Smooth muscle cell (in vitro differentiated cells): ENCODE measurements around the gene GFRA1. TPM values are rescaled to one million over a fixed set of nuclear protein-coding genes. Genes with fewer than 3 reads are reported as not detected.

Experiments
- DNase-seq: peaks from one replicate; lab custom pipeline; 2025; ENCODE audit not compliant: unreplicated experiment; lab: John Stamatoyannopoulos, UW
- H2AFZ ChIP-seq: fragments of 200-600 bp; sonication (generic); 2 replicates; pipeline ENCODE4 v1.6.0; 2016; ENCODE audit warnings: antibody characterized with exemption, low read depth, mild to moderate bottlenecking
- H3F3A ChIP-seq: fragments of 200-600 bp; sonication (generic); 2 replicates; pipeline ENCODE4 v1.6.0; 2017; ENCODE audit warnings: antibody characterized with exemption, low read depth
- H3K27ac ChIP-seq: fragments of 200-600 bp; sonication (generic); 2 replicates; pipeline ENCODE4 v1.5.1; 2016; ENCODE audit warnings: low read depth, mild to moderate bottlenecking
- H3K27me3 ChIP-seq: fragments of 200-600 bp; sonication (generic); 2 replicates; pipeline ENCODE4 v1.6.1; 2016; ENCODE audit warnings: low read depth, mild to moderate bottlenecking
- H3K36me3 ChIP-seq: fragments of 200-600 bp; sonication (generic); 2 replicates; pipeline ENCODE4 v1.5.1; 2016; ENCODE audit warnings: low read depth
- H3K4me1 ChIP-seq: fragments of 200-600 bp; sonication (generic); 2 replicates; pipeline ENCODE4 v1.5.1; 2016; ENCODE audit warnings: low read depth
- H3K4me2 ChIP-seq: fragments of 200-600 bp; sonication (generic); 2 replicates; pipeline ENCODE4 v1.6.0; 2016; ENCODE audit warnings: mild to moderate bottlenecking
- H3K4me3 ChIP-seq: fragments of 200-600 bp; sonication (generic); 2 replicates; pipeline ENCODE4 v1.5.1; 2016; ENCODE audit warnings: mild to moderate bottlenecking
- H3K79me2 ChIP-seq: fragments of 200-600 bp; sonication (generic); 2 replicates; pipeline ENCODE4 v1.6.0; 2016; ENCODE audit warnings: low read depth, mild to moderate bottlenecking
- H3K9ac ChIP-seq: fragments of 200-600 bp; sonication (generic); 2 replicates; pipeline ENCODE4 v1.6.0; 2016; ENCODE audit warnings: low read depth
- H3K9me3 ChIP-seq: fragments of 200-600 bp; sonication (generic); replicated peaks from 2 replicates; pipeline ENCODE4 v1.5.1; 2016; ENCODE audit warnings: low read depth
- H4K20me1 ChIP-seq: fragments of 200-600 bp; sonication (generic); 2 replicates; pipeline ENCODE4 v1.6.0; 2016; ENCODE audit warnings: low read depth
- WGBS: methylation state at CpG from one replicate; pipeline ENCODE4 v1.1.7; 2016; ENCODE audit warnings: low lambda C conversion rate; 5-methylcytosine and 5-hydroxymethylcytosine counted together
- polyA plus RNA-seq: library from polyadenylated mRNA; unstranded; fragments of >200 nt; fragmentation: Nextera tagmentation; extraction: Ambion mirVana; gene quantifications from 2 replicates; pipeline ENCODE4 v1.2.1, GENCODE V29; 2016
- total RNA-seq: library from RNA; depleted of rRNA; stranded (reverse); fragments of >200 nt; gene quantifications from 2 replicates; pipeline ENCODE4 v1.2.3, GENCODE V29; 2014
- TF ChIP-seq, protein P1 (sequence below): fragments of 200-600 bp; sonication (generic); IDR thresholded peaks from 2 replicates; pipeline ENCODE4 v1.5.1; 2017; ENCODE audit warnings: borderline replicate concordance, mild to moderate bottlenecking, antibody characterized with exemption; ENCODE audit not compliant: insufficient read depth, poor library complexity, severe bottlenecking

GFRA1 gene
- total and polyA plus RNA-seq, 2 experiments from 2014 or later: 1.3 to 1.9 TPM

DNA sequence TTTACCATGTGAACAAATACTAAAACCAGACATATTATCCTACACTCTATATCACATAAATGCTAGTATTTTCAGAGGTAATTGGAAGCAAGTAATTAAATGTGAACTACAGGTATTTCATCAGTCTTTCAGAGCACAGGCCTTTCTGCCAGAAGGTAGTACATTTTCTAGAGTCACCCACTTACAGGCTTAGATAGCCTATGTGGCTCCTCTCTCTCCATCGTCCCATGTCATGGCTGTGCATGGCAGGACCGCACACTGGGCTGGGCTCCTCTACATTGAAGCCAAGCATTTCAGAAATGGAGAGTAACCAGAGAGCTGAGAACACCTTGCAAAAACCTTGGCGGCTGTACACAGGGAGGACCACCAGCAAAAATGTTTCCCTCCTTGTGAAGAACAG, 49.7 kb downstream of the GFRA1 start:
- Histone ChIP-seq H3F3A (no peaks in the 10 kb centered on the region), H3K36me3 (no peaks in the 10 kb centered on the region), H4K20me1 (no peaks in the 10 kb centered on the region), H3K9ac (no peak overlapping the region), H2AFZ (no peak overlapping the region), H3K4me2 (no peak overlapping the region), H3K4me3 (no peak overlapping the region), H3K27me3 (no peaks in the 10 kb centered on the region), H3K79me2 (no peaks in the 10 kb centered on the region), H3K9me3 (no peaks in the 10 kb centered on the region), H3K27ac (no peak overlapping the region), H3K4me1 (no peaks in the 10 kb centered on the region)
- DNase-seq: no peak
- TF ChIP-seq, protein P1, sequence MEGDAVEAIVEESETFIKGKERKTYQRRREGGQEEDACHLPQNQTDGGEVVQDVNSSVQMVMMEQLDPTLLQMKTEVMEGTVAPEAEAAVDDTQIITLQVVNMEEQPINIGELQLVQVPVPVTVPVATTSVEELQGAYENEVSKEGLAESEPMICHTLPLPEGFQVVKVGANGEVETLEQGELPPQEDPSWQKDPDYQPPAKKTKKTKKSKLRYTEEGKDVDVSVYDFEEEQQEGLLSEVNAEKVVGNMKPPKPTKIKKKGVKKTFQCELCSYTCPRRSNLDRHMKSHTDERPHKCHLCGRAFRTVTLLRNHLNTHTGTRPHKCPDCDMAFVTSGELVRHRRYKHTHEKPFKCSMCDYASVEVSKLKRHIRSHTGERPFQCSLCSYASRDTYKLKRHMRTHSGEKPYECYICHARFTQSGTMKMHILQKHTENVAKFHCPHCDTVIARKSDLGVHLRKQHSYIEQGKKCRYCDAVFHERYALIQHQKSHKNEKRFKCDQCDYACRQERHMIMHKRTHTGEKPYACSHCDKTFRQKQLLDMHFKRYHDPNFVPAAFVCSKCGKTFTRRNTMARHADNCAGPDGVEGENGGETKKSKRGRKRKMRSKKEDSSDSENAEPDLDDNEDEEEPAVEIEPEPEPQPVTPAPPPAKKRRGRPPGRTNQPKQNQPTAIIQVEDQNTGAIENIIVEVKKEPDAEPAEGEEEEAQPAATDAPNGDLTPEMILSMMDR: no peak
- WGBS: 77% methylated on average over 3 of the region's 3 CpGs

DNA sequence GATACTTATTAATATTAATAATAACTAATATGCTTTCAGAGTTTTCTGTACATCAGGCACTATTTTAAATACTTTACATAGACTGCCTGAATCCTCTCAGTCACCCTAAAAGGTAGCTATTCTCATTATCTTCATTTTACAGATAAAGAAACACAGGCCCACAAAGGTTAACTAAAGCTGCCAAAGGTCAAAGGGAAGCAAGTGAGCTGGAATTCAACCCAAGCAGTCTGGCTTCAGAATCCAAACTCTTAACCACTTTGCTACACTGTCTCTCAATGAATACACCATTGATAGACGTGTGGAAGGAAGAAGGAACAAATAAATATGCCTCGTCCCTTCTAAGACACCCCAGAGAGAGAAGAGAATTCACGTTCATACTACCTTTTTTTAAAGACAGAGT, 52.0 kb downstream of the GFRA1 start:
- no peaks in the 10 kb centered on the region for H3K36me3 ChIP-seq
- DNase-seq: no peak
- H3F3A ChIP-seq: no peaks in the 10 kb centered on the region
- WGBS: 87% methylated on average over 3 of the region's 3 CpGs
- H2AFZ ChIP-seq: no peak overlapping the region
- H3K4me1 ChIP-seq: no peaks in the 10 kb centered on the region
- TF ChIP-seq, protein P1: no peak
- no peak overlapping the region for H3K9ac ChIP-seq
- H3K27ac ChIP-seq: no peak overlapping the region
- H3K27me3 ChIP-seq: no peaks in the 10 kb centered on the region
- no peaks in the 10 kb centered on the region for H3K79me2 ChIP-seq
- no peaks in the 10 kb centered on the region for H4K20me1 ChIP-seq
- no peaks in the 10 kb centered on the region for H3K9me3 ChIP-seq
- no peak overlapping the region for H3K4me2 ChIP-seq
- no peak overlapping the region for H3K4me3 ChIP-seq

DNA sequence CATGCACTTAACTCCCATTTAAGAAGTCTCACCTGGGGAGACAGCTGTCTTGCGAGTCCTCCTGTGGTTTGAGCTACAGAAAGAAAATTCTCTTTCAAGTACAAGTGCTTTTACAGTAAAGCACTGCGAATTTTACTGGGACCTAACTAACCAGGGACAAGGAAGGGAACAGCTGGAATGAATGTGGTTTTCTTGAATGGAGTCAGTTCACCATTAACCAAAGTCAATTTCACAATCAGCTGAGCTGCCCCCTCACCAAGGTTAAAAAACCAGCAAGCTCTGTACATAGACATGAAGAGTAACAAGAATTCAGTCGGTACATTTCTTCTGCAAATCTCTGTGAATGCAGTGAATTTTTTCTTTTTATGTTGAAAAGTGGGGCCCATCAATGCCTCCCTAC, 56.3 kb downstream of the GFRA1 start:
- H3K4me2 ChIP-seq: no peak overlapping the region
- H3K36me3 ChIP-seq: no peaks in the 10 kb centered on the region
- no peak overlapping the region for H3K27ac ChIP-seq
- peaks cover 4% of the 10 kb centered on the region for H3F3A ChIP-seq
- H3K4me1 ChIP-seq: no peaks in the 10 kb centered on the region
- no peak for DNase-seq
- no peaks in the 10 kb centered on the region for H3K27me3 ChIP-seq
- H3K9me3 ChIP-seq: no peaks in the 10 kb centered on the region
- WGBS: 73% methylated on average over 3 of the region's 3 CpGs
- no peaks in the 10 kb centered on the region for H4K20me1 ChIP-seq
- TF ChIP-seq, protein P1: no peak
- H3K79me2 ChIP-seq: no peaks in the 10 kb centered on the region
- no peak overlapping the region for H2AFZ ChIP-seq
- no peak overlapping the region for H3K4me3 ChIP-seq
- no peak overlapping the region for H3K9ac ChIP-seq

DNA sequence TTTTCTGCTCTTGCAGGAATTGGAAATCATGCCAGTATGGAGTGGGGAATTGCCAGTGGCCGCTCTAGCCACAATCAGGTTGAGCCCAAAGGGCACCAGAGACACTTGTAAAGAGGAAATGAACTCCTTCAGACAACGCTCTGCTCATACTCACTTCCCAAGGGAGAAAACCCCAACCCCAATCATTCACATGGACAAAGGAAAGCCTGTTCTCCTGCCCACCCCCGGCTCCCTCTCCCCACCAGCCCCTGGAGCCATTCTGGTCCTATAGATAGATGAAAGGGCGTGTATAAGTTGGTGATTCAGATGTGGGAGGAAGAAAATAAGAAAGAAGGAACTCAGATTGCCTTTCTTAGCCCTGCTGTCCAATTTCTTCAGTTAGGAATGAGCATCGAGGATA, 57.4 kb downstream of the GFRA1 start:
- H3K27me3 ChIP-seq: no peaks in the 10 kb centered on the region
- no peaks in the 10 kb centered on the region for H4K20me1 ChIP-seq
- no peak for DNase-seq
- no peak overlapping the region for H3K9ac ChIP-seq
- no peaks in the 10 kb centered on the region for H3K36me3 ChIP-seq
- no peak overlapping the region for H3K27ac ChIP-seq
- no peak overlapping the region for H3K4me3 ChIP-seq
- TF ChIP-seq, protein P1: no peak
- H3K4me2 ChIP-seq: no peak overlapping the region
- no peaks in the 10 kb centered on the region for H3K9me3 ChIP-seq
- H3K79me2 ChIP-seq: no peaks in the 10 kb centered on the region
- H2AFZ ChIP-seq: no peak overlapping the region
- H3F3A ChIP-seq: peaks cover 4% of the 10 kb centered on the region
- H3K4me1 ChIP-seq: peaks cover 4% of the 10 kb centered on the region
- WGBS: 53% methylated on average over 5 of the region's 5 CpGs
